HG02885 (cell line): ENCODE results near the gene BARX2.

Experiments used
- ATAC-seq: cut with Tn5 transposase; IDR thresholded peaks from one replicate; pipeline ENCODE4 v1.9.1; 2021; ENCODE audit warnings: mild to moderate bottlenecking; ENCODE audit not compliant: unreplicated experiment, poor library complexity

BARX2 gene

GRCh38 chr11:129373489-129373953 lies 2.1 kb upstream of the BARX2 start:
- ATAC-seq = no peak

GRCh38 chr11:129374081-129374992 lies 1.3 kb upstream of the BARX2 start:
- ATAC-seq = no peak

- no peak for ATAC-seq
Observed at GRCh38 chr11:129374993-129375750, 476 bp upstream of the BARX2 start.

- no peak for ATAC-seq
Observed at GRCh38 chr11:129376658-129377341, 1.2 kb downstream of the BARX2 start.

- ATAC-seq = no peak
Observed at GRCh38 chr11:129377739-129378138, 2.1 kb downstream of the BARX2 start.

- no peak for ATAC-seq
Observed at GRCh38 chr11:129380413-129380812, 4.8 kb downstream of the BARX2 start.

GRCh38 chr11:129382583-129382982 lies 6.9 kb downstream of the BARX2 start:
- ATAC-seq = no peak

GRCh38 chr11:129383060-129383459 lies 7.4 kb downstream of the BARX2 start:
- no peak for ATAC-seq

GRCh38 chr11:129383502-129383901 lies 7.9 kb downstream of the BARX2 start:
- ATAC-seq = no peak

- ATAC-seq = no peak
Observed at GRCh38 chr11:129384415-129384814, 8.8 kb downstream of the BARX2 start.

GRCh38 chr11:129385801-129386200 lies 10.2 kb downstream of the BARX2 start:
- no peak for ATAC-seq

- ATAC-seq = no peak
Observed at GRCh38 chr11:129386795-129387397, 11.2 kb downstream of the BARX2 start.

- no peak for ATAC-seq
Observed at GRCh38 chr11:129387434-129387833, 11.8 kb downstream of the BARX2 start.

GRCh38 chr11:129388824-129389223 lies 13.2 kb downstream of the BARX2 start:
- no peak for ATAC-seq

GRCh38 chr11:129390303-129390821 lies 14.7 kb downstream of the BARX2 start:
- no peak for ATAC-seq

GRCh38 chr11:129391360-129391759 lies 15.7 kb downstream of the BARX2 start:
- ATAC-seq = no peak

GRCh38 chr11:129391821-129392220 lies 16.2 kb downstream of the BARX2 start:
- ATAC-seq = no peak

GRCh38 chr11:129392995-129393394 lies 17.3 kb downstream of the BARX2 start:
- no peak for ATAC-seq

- ATAC-seq = no peak
Observed at GRCh38 chr11:129394709-129395108, 19.1 kb downstream of the BARX2 start.

- ATAC-seq = no peak
Observed at GRCh38 chr11:129395432-129395831, 19.8 kb downstream of the BARX2 start.
